Activated CD8-positive, alpha-beta T cell treated with anti-CD3 and anti-CD28 coated beads, Interleukin-2, amount 10 ng/mL, durations not matched to agents 7 days and 5 days (primary cell): ENCODE measurements around the gene MCF2L2. TPM values are rescaled to one million over a fixed set of nuclear protein-coding genes. Genes with fewer than 3 reads are reported as not detected.
"Not testable (repeated sequence)": the region's sequence is repeated elsewhere in the genome, so short reads cannot be mapped to it uniquely, and the experiment has no call there.

Source experiments
- ATAC-seq: fragments of 150-1000 bp; cut with Tn5 transposase; one replicate; pipeline ENCODE4 v1.10.0; 2021; ENCODE audit warnings: moderate library complexity
- CTCF ChIA-PET: fragments of 350-600 bp; sonication (Branson Sonifier 250); formaldehyde crosslinking; loops from one replicate; lab custom pipeline; 2021; ENCODE audit warnings: antibody characterized with exemption; lab: Charles Lee
- POLR2A ChIA-PET: fragments of 350-600 bp; sonication (Branson Sonifier 250); formaldehyde crosslinking; loops from one replicate; lab custom pipeline; 2021; ENCODE audit warnings: antibody characterized with exemption; lab: Charles Lee
- DNase-seq: peaks from one replicate; pipeline ENCODE4 v3.0.0-alpha.2; 2020
- H3K27ac Mint-ChIP-seq: one replicate; pipeline ENCODE4 v1.8.0; 2021; ENCODE audit warnings: mild to moderate bottlenecking, mixed read lengths
- H3K27me3 Mint-ChIP-seq: one replicate; pipeline ENCODE4 v1.8.0; 2021; ENCODE audit warnings: low read depth, mixed read lengths
- H3K36me3 Mint-ChIP-seq: one replicate; pipeline ENCODE4 v1.8.0; 2021; ENCODE audit warnings: low read depth, mixed read lengths
- H3K4me1 Mint-ChIP-seq: one replicate; pipeline ENCODE4 v1.8.0; 2021; ENCODE audit warnings: low read depth, mixed read lengths
- H3K4me3 Mint-ChIP-seq: one replicate; pipeline ENCODE4 v1.8.0; 2021; ENCODE audit warnings: mild to moderate bottlenecking, mixed read lengths
- H3K9me3 Mint-ChIP-seq: one replicate; pipeline ENCODE4 v1.8.0; 2022; ENCODE audit warnings: mixed read lengths; ENCODE audit not compliant: insufficient read depth
- total RNA-seq, 2 experiments: library from RNA; stranded (reverse); gene quantifications; one replicate each; pipeline ENCODE4 v1.2.3, GENCODE V29; 2021

The MCF2L2 gene
- total RNA-seq, 2 experiments from 2014 or later: 7.2 to 7.5 TPM

GRCh38 chr3:183167975-183168374 is 260.4 kb downstream of the MCF2L2 start:
- H3K9me3 Mint-ChIP-seq, H3K4me3 Mint-ChIP-seq, POLR2A ChIA-PET, H3K27ac Mint-ChIP-seq, ATAC-seq, DNase-seq, H3K36me3 Mint-ChIP-seq, H3K4me1 Mint-ChIP-seq: not testable (repeated sequence)
- H3K27me3 Mint-ChIP-seq: peaks cover 13% of the 10 kb centered on the region
- CTCF ChIA-PET: interaction anchor here (0.7 to 1.2 kb wide), 2 partner anchors 45 to 214 kb away, joined by 4 to 5 read pairs; no protein-coding TSS in a partner anchor

- Mint-ChIP-seq H3K4me3 (peak overlapping the region; percentile 92), H3K9me3 (no peaks in the 10 kb centered on the region), H3K27me3 (peaks cover 3% of the 10 kb centered on the region), H3K4me1 (peaks cover 37% of the 10 kb centered on the region), H3K27ac (no peak overlapping the region), H3K36me3 (no peaks in the 10 kb centered on the region)
- DNase-seq: no peak
- ChIA-PET CTCF (interaction anchor here (2.4 kb wide), 1 partner anchor 41 kb away, joined by 7 read pairs; no protein-coding TSS in a partner anchor), POLR2A (no interaction called here)
- no peak for ATAC-seq
Observed at GRCh38 chr3:183163563-183163962, 264.9 kb downstream of the MCF2L2 start.

- DNase-seq: peak; percentile 30
Observed at GRCh38 chr3:183161552-183162336, 266.7 kb downstream of the MCF2L2 start.

GRCh38 chr3:183160616-183161015 is 267.8 kb downstream of the MCF2L2 start:
- Mint-ChIP-seq H3K9me3 (no peaks in the 10 kb centered on the region), H3K27me3 (no peaks in the 10 kb centered on the region), H3K36me3 (peaks cover 5% of the 10 kb centered on the region), H3K4me3 (no peak overlapping the region), H3K27ac (no peak overlapping the region), H3K4me1 (peaks cover 40% of the 10 kb centered on the region)
- ChIA-PET POLR2A (no interaction called here), CTCF (interaction anchor here (1.4 to 2.3 kb wide), 2 partner anchors 24 to 222 kb away, joined by 6 to 10 read pairs; no protein-coding TSS in a partner anchor)
- ATAC-seq (no peak), DNase-seq (no peak)

More at GRCh38 chr3:183161552-183162336, 266.7 kb downstream of the MCF2L2 start:
- Mint-ChIP-seq H3K4me3 (peak overlapping the region; percentile 92), H3K27me3 (no peaks in the 10 kb centered on the region), H3K36me3 (peaks cover 5% of the 10 kb centered on the region), H3K4me1 (peaks cover 40% of the 10 kb centered on the region), H3K9me3 (no peaks in the 10 kb centered on the region), H3K27ac (peak overlapping the region; percentile 89)
- ChIA-PET POLR2A (interaction anchor here (0.7 to 1.0 kb wide), 2 partner anchors 194 to 268 kb away, joined by 3 read pairs; no protein-coding TSS in a partner anchor), CTCF (interaction anchor here (0.6 to 2.4 kb wide), 5 partner anchors 22 to 224 kb away, joined by 3 to 10 read pairs (median 4); no protein-coding TSS in a partner anchor)
- peak; percentile 7 for ATAC-seq

- Mint-ChIP-seq H3K4me3 (no peak overlapping the region), H3K36me3 (peaks cover 5% of the 10 kb centered on the region), H3K9me3 (no peaks in the 10 kb centered on the region), H3K27me3 (no peaks in the 10 kb centered on the region), H3K4me1 (peaks cover 40% of the 10 kb centered on the region), H3K27ac (no peak overlapping the region)
- POLR2A ChIA-PET: interaction anchor here (0.7 kb wide), 1 partner anchor 43 kb away, joined by 3 read pairs; no protein-coding TSS in a partner anchor
- DNase-seq (peak; percentile 40), ATAC-seq (no peak)
- CTCF ChIA-PET: interaction anchor here (0.9 to 2.3 kb wide), 7 partner anchors 16 to 223 kb away, joined by 3 to 10 read pairs (median 4); no protein-coding TSS in a partner anchor
Observed at GRCh38 chr3:183159333-183159732, 269.1 kb downstream of the MCF2L2 start.

- DNase-seq (peak; percentile 28), ATAC-seq (no peak)
- no peak overlapping the region for H3K27ac Mint-ChIP-seq
- no peaks in the 10 kb centered on the region for H3K27me3 Mint-ChIP-seq
- ChIA-PET POLR2A (no interaction called here), CTCF (interaction anchor here (1.0 to 1.3 kb wide), 2 partner anchors 17 to 128 kb away, joined by 3 to 4 read pairs; no protein-coding TSS in a partner anchor)
- H3K4me1 Mint-ChIP-seq: peaks cover 40% of the 10 kb centered on the region
- H3K4me3 Mint-ChIP-seq: no peak overlapping the region
- no peaks in the 10 kb centered on the region for H3K9me3 Mint-ChIP-seq
- H3K36me3 Mint-ChIP-seq: peaks cover 12% of the 10 kb centered on the region
Observed at GRCh38 chr3:183158551-183159006, 269.8 kb downstream of the MCF2L2 start.

GRCh38 chr3:183158113-183158512 is 270.3 kb downstream of the MCF2L2 start:
- H3K4me1 Mint-ChIP-seq: peaks cover 40% of the 10 kb centered on the region
- ChIA-PET CTCF (no interaction called here), POLR2A (no interaction called here)
- H3K27ac Mint-ChIP-seq: no peak overlapping the region
- no peaks in the 10 kb centered on the region for H3K27me3 Mint-ChIP-seq
- no peak overlapping the region for H3K4me3 Mint-ChIP-seq
- H3K36me3 Mint-ChIP-seq: peaks cover 15% of the 10 kb centered on the region
- no peak for ATAC-seq
- H3K9me3 Mint-ChIP-seq: no peaks in the 10 kb centered on the region
- no peak for DNase-seq

GRCh38 chr3:183156266-183156665 is 272.2 kb downstream of the MCF2L2 start:
- H3K4me1 Mint-ChIP-seq: peaks cover 29% of the 10 kb centered on the region
- DNase-seq: no peak
- H3K27me3 Mint-ChIP-seq: no peaks in the 10 kb centered on the region
- no peak for ATAC-seq
- H3K4me3 Mint-ChIP-seq: no peak overlapping the region
- POLR2A ChIA-PET: no interaction called here
- CTCF ChIA-PET: no interaction called here
- no peaks in the 10 kb centered on the region for H3K9me3 Mint-ChIP-seq
- H3K27ac Mint-ChIP-seq: no peak overlapping the region
- H3K36me3 Mint-ChIP-seq: peaks cover 21% of the 10 kb centered on the region

GRCh38 chr3:183155499-183155898 is 272.9 kb downstream of the MCF2L2 start:
- Mint-ChIP-seq H3K9me3 (no peaks in the 10 kb centered on the region), H3K27ac (no peak overlapping the region), H3K4me3 (no peak overlapping the region), H3K4me1 (peaks cover 23% of the 10 kb centered on the region), H3K27me3 (no peaks in the 10 kb centered on the region), H3K36me3 (peaks cover 24% of the 10 kb centered on the region)
- CTCF ChIA-PET: no interaction called here
- ATAC-seq (no peak), DNase-seq (no peak)
- POLR2A ChIA-PET: no interaction called here

GRCh38 chr3:183153210-183153950 is 275.0 kb downstream of the MCF2L2 start:
- no peak for ATAC-seq
- ChIA-PET POLR2A (no interaction called here), CTCF (interaction anchor here (1.9 kb wide), 1 partner anchor 232 kb away, joined by 4 read pairs; no protein-coding TSS in a partner anchor)
- H3K4me1 Mint-ChIP-seq: peaks cover 2% of the 10 kb centered on the region
- no peaks in the 10 kb centered on the region for H3K27me3 Mint-ChIP-seq
- H3K9me3 Mint-ChIP-seq: no peaks in the 10 kb centered on the region
- peaks cover 33% of the 10 kb centered on the region for H3K36me3 Mint-ChIP-seq
- no peak overlapping the region for H3K4me3 Mint-ChIP-seq
- no peak for DNase-seq
- H3K27ac Mint-ChIP-seq: no peak overlapping the region

- H3K27me3 Mint-ChIP-seq: no peaks in the 10 kb centered on the region
- no peaks in the 10 kb centered on the region for H3K9me3 Mint-ChIP-seq
- no peak overlapping the region for H3K27ac Mint-ChIP-seq
- no peak for DNase-seq
- no peak for ATAC-seq
- peaks cover 2% of the 10 kb centered on the region for H3K4me1 Mint-ChIP-seq
- ChIA-PET CTCF (no interaction called here), POLR2A (no interaction called here)
- H3K36me3 Mint-ChIP-seq: peaks cover 33% of the 10 kb centered on the region
- H3K4me3 Mint-ChIP-seq: no peak overlapping the region
Observed at GRCh38 chr3:183151821-183152351, 276.5 kb downstream of the MCF2L2 start.
